Smooth muscle cell (in vitro differentiated cells): ENCODE results near the gene MUL1. TPM values are rescaled to one million over a fixed set of nuclear protein-coding genes. Genes with fewer than 3 reads are reported as not detected.

Source experiments
- DNase-seq: peaks from one replicate; lab custom pipeline; 2025; ENCODE audit not compliant: unreplicated experiment; lab: John Stamatoyannopoulos, UW
- H2AFZ ChIP-seq: fragments of 200-600 bp; sonication (generic); 2 replicates; pipeline ENCODE4 v1.6.0; 2016; ENCODE audit warnings: antibody characterized with exemption, low read depth, mild to moderate bottlenecking
- H3F3A ChIP-seq: fragments of 200-600 bp; sonication (generic); 2 replicates; pipeline ENCODE4 v1.6.0; 2017; ENCODE audit warnings: antibody characterized with exemption, low read depth
- H3K27ac ChIP-seq: fragments of 200-600 bp; sonication (generic); 2 replicates; pipeline ENCODE4 v1.5.1; 2016; ENCODE audit warnings: low read depth, mild to moderate bottlenecking
- H3K27me3 ChIP-seq: fragments of 200-600 bp; sonication (generic); 2 replicates; pipeline ENCODE4 v1.6.1; 2016; ENCODE audit warnings: low read depth, mild to moderate bottlenecking
- H3K36me3 ChIP-seq: fragments of 200-600 bp; sonication (generic); 2 replicates; pipeline ENCODE4 v1.5.1; 2016; ENCODE audit warnings: low read depth
- H3K4me1 ChIP-seq: fragments of 200-600 bp; sonication (generic); 2 replicates; pipeline ENCODE4 v1.5.1; 2016; ENCODE audit warnings: low read depth
- H3K4me2 ChIP-seq: fragments of 200-600 bp; sonication (generic); 2 replicates; pipeline ENCODE4 v1.6.0; 2016; ENCODE audit warnings: mild to moderate bottlenecking
- H3K4me3 ChIP-seq: fragments of 200-600 bp; sonication (generic); 2 replicates; pipeline ENCODE4 v1.5.1; 2016; ENCODE audit warnings: mild to moderate bottlenecking
- H3K79me2 ChIP-seq: fragments of 200-600 bp; sonication (generic); 2 replicates; pipeline ENCODE4 v1.6.0; 2016; ENCODE audit warnings: low read depth, mild to moderate bottlenecking
- H3K9ac ChIP-seq: fragments of 200-600 bp; sonication (generic); 2 replicates; pipeline ENCODE4 v1.6.0; 2016; ENCODE audit warnings: low read depth
- H3K9me3 ChIP-seq: fragments of 200-600 bp; sonication (generic); replicated peaks from 2 replicates; pipeline ENCODE4 v1.5.1; 2016; ENCODE audit warnings: low read depth
- H4K20me1 ChIP-seq: fragments of 200-600 bp; sonication (generic); 2 replicates; pipeline ENCODE4 v1.6.0; 2016; ENCODE audit warnings: low read depth
- WGBS: methylation state at CpG from one replicate; pipeline ENCODE4 v1.1.7; 2016; ENCODE audit warnings: low lambda C conversion rate; 5-methylcytosine and 5-hydroxymethylcytosine counted together
- polyA plus RNA-seq: library from polyadenylated mRNA; unstranded; fragments of >200 nt; fragmentation: Nextera tagmentation; extraction: Ambion mirVana; gene quantifications from 2 replicates; pipeline ENCODE4 v1.2.1, GENCODE V29; 2016
- total RNA-seq: library from RNA; depleted of rRNA; stranded (reverse); fragments of >200 nt; gene quantifications from 2 replicates; pipeline ENCODE4 v1.2.3, GENCODE V29; 2014
- TF ChIP-seq, protein P1 (sequence below): fragments of 200-600 bp; sonication (generic); IDR thresholded peaks from 2 replicates; pipeline ENCODE4 v1.5.1; 2017; ENCODE audit warnings: borderline replicate concordance, mild to moderate bottlenecking, antibody characterized with exemption; ENCODE audit not compliant: insufficient read depth, poor library complexity, severe bottlenecking

MUL1 gene
- total and polyA plus RNA-seq, 2 experiments from 2014 or later, result 38.7 to 42.4 TPM

DNA sequence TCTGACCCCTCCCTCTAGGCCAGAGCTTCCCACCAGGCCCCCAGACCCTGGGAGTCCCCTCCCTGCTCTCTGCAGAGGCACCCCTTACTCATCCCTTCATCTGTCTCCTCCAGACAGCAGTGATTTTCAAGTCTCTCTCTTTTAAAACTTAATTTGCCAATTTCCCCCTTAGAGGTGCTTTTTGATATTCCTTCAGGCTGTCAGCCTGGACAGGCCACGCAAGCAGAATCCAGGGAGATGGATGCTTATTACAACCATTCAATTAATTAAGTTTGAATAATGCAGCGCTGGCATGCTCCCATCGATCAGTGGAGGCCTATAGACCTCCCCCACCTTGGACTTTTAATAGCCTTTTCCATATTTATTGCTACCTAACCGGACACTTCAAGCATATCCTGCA is 28.1 kb downstream of the MUL1 start:
- Histone ChIP-seq H2AFZ (no peak overlapping the region), H3K9me3 (no peaks in the 10 kb centered on the region), H3K79me2 (peaks cover 20% of the 10 kb centered on the region), H4K20me1 (peaks cover 22% of the 10 kb centered on the region), H3K9ac (no peak overlapping the region), H3K36me3 (no peaks in the 10 kb centered on the region), H3K4me1 (peaks cover 33% of the 10 kb centered on the region), H3K4me3 (peak overlapping the region; percentile 31), H3K27ac (no peak overlapping the region), H3F3A (peaks cover 5% of the 10 kb centered on the region), H3K27me3 (no peaks in the 10 kb centered on the region), H3K4me2 (no peak overlapping the region)
- 94% methylated on average over 4 of the region's 4 CpGs for WGBS
- TF ChIP-seq, protein P1, sequence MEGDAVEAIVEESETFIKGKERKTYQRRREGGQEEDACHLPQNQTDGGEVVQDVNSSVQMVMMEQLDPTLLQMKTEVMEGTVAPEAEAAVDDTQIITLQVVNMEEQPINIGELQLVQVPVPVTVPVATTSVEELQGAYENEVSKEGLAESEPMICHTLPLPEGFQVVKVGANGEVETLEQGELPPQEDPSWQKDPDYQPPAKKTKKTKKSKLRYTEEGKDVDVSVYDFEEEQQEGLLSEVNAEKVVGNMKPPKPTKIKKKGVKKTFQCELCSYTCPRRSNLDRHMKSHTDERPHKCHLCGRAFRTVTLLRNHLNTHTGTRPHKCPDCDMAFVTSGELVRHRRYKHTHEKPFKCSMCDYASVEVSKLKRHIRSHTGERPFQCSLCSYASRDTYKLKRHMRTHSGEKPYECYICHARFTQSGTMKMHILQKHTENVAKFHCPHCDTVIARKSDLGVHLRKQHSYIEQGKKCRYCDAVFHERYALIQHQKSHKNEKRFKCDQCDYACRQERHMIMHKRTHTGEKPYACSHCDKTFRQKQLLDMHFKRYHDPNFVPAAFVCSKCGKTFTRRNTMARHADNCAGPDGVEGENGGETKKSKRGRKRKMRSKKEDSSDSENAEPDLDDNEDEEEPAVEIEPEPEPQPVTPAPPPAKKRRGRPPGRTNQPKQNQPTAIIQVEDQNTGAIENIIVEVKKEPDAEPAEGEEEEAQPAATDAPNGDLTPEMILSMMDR, result no peak
- DNase-seq, result no peak

DNA sequence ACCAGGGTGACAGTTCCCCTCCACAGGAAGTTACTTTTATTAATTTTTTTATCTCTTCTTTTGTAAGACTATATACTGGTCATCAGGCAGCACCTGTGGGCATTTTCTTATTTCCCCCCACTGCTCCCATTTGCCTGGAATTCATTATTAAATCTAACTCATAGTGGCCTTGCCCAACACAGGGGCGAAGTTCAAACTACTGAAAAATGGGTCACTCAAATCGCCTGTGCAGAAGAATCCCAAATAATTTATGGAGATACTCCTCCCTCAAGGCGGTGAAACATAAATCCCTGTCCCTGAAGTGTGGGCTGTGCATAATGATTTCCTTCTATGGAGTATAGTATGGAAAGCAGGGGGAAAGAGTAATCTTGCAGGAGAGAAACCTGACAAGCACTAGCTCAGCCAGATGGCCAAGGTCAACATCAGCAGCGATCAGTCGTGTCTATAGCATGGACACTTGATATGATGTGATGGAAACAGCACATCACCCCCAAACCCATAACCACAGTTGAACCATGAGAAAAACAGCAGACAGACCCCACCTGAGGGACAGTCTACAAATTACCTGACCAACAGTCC is 29.8 kb downstream of the MUL1 start:
- 90% methylated on average over 5 of the region's 5 CpGs for WGBS
- Histone ChIP-seq H3K4me2 (peak overlapping the region; percentile 26), H3K36me3 (no peaks in the 10 kb centered on the region), H3K79me2 (peaks cover 3% of the 10 kb centered on the region), H3K4me1 (peaks cover 22% of the 10 kb centered on the region), H3F3A (peaks cover 6% of the 10 kb centered on the region), H3K4me3 (no peak overlapping the region), H4K20me1 (peaks cover 5% of the 10 kb centered on the region), H2AFZ (no peak overlapping the region), H3K9ac (no peak overlapping the region), H3K27ac (no peak overlapping the region), H3K27me3 (no peaks in the 10 kb centered on the region), H3K9me3 (no peaks in the 10 kb centered on the region)
- TF ChIP-seq, protein P1, result no peak
- no peak for DNase-seq

DNA sequence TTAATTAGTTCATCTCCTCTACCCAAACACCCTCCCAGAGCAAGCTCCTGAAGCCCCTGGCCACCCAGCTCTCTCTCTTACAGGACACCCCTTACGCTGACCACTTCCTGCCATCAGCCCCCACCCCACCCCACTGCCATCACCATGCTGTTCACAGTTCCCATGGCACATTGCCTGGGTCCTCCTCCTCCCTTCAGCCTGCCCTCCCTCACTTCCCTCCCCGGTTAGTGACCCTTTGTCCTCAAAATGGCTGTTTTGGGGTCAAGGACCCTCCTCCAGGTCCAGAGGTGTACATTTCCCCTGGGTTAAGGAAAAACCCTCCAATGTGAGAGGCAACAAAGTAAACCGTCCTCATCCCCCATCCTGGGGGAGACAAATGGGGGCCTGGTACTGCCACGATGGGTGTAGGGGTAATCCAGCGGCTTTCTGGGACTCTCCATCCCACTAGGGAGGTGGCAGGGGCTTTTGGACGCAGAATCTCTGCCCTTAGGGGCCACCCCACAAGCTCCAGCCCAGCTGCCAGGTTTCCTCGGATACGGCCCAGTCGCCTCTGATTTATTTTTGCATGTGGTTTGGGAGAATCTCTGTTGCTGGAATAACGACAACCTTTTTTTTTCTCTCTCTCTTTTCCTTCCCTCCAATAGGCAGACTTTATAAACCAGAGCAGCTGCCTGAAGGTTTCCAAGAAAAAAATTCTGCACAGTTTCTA is 30.4 kb downstream of the MUL1 start:
- H3K36me3 ChIP-seq, result no peaks in the 10 kb centered on the region
- no peaks in the 10 kb centered on the region for H3K79me2 ChIP-seq
- WGBS, result 59% methylated on average over 10 of the region's 10 CpGs
- peaks cover 6% of the 10 kb centered on the region for H3F3A ChIP-seq
- peak overlapping the region; percentile 26 for H3K4me2 ChIP-seq
- no peak overlapping the region for H3K4me3 ChIP-seq
- no peaks in the 10 kb centered on the region for H3K27me3 ChIP-seq
- no peaks in the 10 kb centered on the region for H3K9me3 ChIP-seq
- no peak for DNase-seq
- peaks cover 17% of the 10 kb centered on the region for H3K4me1 ChIP-seq
- no peak overlapping the region for H3K27ac ChIP-seq
- TF ChIP-seq, protein P1, result no peak
- H4K20me1 ChIP-seq, result no peaks in the 10 kb centered on the region
- H3K9ac ChIP-seq, result no peak overlapping the region
- no peak overlapping the region for H2AFZ ChIP-seq
